Measurements from ENCODE around the gene MTRR.

Gene MTRR

GRCh38 chr5:7902666-7903625, 34.0 kb downstream of the MTRR start:
- Histone ChIP-seq H3K27me3 (replicated peaks; ENCODE audit: insufficient read depth, low read length) (no peaks in the 10 kb centered on the region), H3K4me2 (ENCODE audit: low read depth, low read length) (no peak overlapping the region), H3K36me3 (replicated peaks; ENCODE audit: insufficient read depth, low read length) (peaks cover 26% of the 10 kb centered on the region), H3K27ac (ENCODE audit: low read length) (no peak overlapping the region), H3K9me2 (replicated peaks; ENCODE audit: insufficient read depth, low read length) (no peaks in the 10 kb centered on the region), H3K4me3 (ENCODE audit: low read length) (no peak overlapping the region), H2AFZ (ENCODE audit: low read length) (no peak overlapping the region), H3K9ac (ENCODE audit: low read length) (no peak overlapping the region), H3F3A (ENCODE audit: insufficient read depth, low read length) (0 out of 2 replicates have a peak, but pooled peaks cover 5% of the 10 kb centered on the region), H3K4me1 (ENCODE audit: low read length) (no peaks in the 10 kb centered on the region), H4K20me1 (ENCODE audit: insufficient read depth, low read length) (no peaks in the 10 kb centered on the region), H3K79me2 (ENCODE audit: low read length) (peaks cover 5% of the 10 kb centered on the region; the same call in 1 of the 2 replicates), H3K9me3 (replicated peaks; ENCODE audit: insufficient read depth, low read length) (no peaks in the 10 kb centered on the region)
- DNase-seq, result no peak
- TF ChIP-seq EZH2phosphoT487 (IDR thresholded peaks at IDR 0.05; ENCODE audit: low read length), result no peak

- Histone ChIP-seq H3K4me3 (ENCODE audit: low read length) (no peak overlapping the region), H2AFZ (ENCODE audit: low read length) (no peak overlapping the region), H3K9me3 (replicated peaks; ENCODE audit: insufficient read depth, low read length) (no peaks in the 10 kb centered on the region), H3F3A (ENCODE audit: insufficient read depth, low read length) (no peaks in the 10 kb centered on the region), H3K79me2 (ENCODE audit: low read length) (no peaks in the 10 kb centered on the region), H3K9me2 (replicated peaks; ENCODE audit: insufficient read depth, low read length) (no peaks in the 10 kb centered on the region), H4K20me1 (ENCODE audit: insufficient read depth, low read length) (no peaks in the 10 kb centered on the region), H3K36me3 (replicated peaks; ENCODE audit: insufficient read depth, low read length) (peaks cover 13% of the 10 kb centered on the region), H3K4me1 (ENCODE audit: low read length) (no peaks in the 10 kb centered on the region), H3K27me3 (replicated peaks; ENCODE audit: insufficient read depth, low read length) (no peaks in the 10 kb centered on the region), H3K27ac (ENCODE audit: low read length) (no peak overlapping the region), H3K4me2 (ENCODE audit: low read depth, low read length) (no peak overlapping the region), H3K9ac (ENCODE audit: low read length) (no peak overlapping the region)
- TF ChIP-seq EZH2phosphoT487 (IDR thresholded peaks at IDR 0.05; ENCODE audit: low read length) (no peak), CTCF (IDR thresholded peaks at IDR 0.05; ENCODE audit: low read length) (no peak), EZH2 (optimal IDR thresholded peaks at IDR 0.05; ENCODE audit: low read depth, low read length) (no peak)
- DNase-seq, result no peak
Observed at GRCh38 chr5:7904170-7904569, 35.2 kb downstream of the MTRR start.

- TF ChIP-seq CTCF (IDR thresholded peaks at IDR 0.05; ENCODE audit: low read length), result no peak
- TF ChIP-seq EZH2phosphoT487 (IDR thresholded peaks at IDR 0.05; ENCODE audit: low read length), result no peak
- TF ChIP-seq EZH2 (optimal IDR thresholded peaks at IDR 0.05; ENCODE audit: low read depth, low read length), result no peak
- no peaks in the 10 kb centered on the region for H3K36me3 ChIP-seq (replicated peaks; ENCODE audit: insufficient read depth, low read length)
- no peak for DNase-seq
- H3K4me3 ChIP-seq (ENCODE audit: low read length), result no peak overlapping the region
- no peak overlapping the region for H2AFZ ChIP-seq (ENCODE audit: low read length)
- no peaks in the 10 kb centered on the region for H4K20me1 ChIP-seq (ENCODE audit: insufficient read depth, low read length)
- no peaks in the 10 kb centered on the region for H3F3A ChIP-seq (ENCODE audit: insufficient read depth, low read length)
- H3K4me2 ChIP-seq (ENCODE audit: low read depth, low read length), result no peak overlapping the region
- no peaks in the 10 kb centered on the region for H3K9me3 ChIP-seq (replicated peaks; ENCODE audit: insufficient read depth, low read length)
- no peaks in the 10 kb centered on the region for H3K4me1 ChIP-seq (ENCODE audit: low read length)
- H3K79me2 ChIP-seq (ENCODE audit: low read length), result no peaks in the 10 kb centered on the region
- no peak overlapping the region for H3K9ac ChIP-seq (ENCODE audit: low read length)
- H3K9me2 ChIP-seq (replicated peaks; ENCODE audit: insufficient read depth, low read length), result no peaks in the 10 kb centered on the region
- no peak overlapping the region for H3K27ac ChIP-seq (ENCODE audit: low read length)
- H3K27me3 ChIP-seq (replicated peaks; ENCODE audit: insufficient read depth, low read length), result no peaks in the 10 kb centered on the region
Observed at GRCh38 chr5:7907612-7908011, 38.7 kb downstream of the MTRR start.

GRCh38 chr5:7908317-7908716, 39.4 kb downstream of the MTRR start:
- H3K9me2 ChIP-seq (replicated peaks; ENCODE audit: insufficient read depth, low read length), result no peaks in the 10 kb centered on the region
- no peaks in the 10 kb centered on the region for H3K36me3 ChIP-seq (replicated peaks; ENCODE audit: insufficient read depth, low read length)
- H3F3A ChIP-seq (ENCODE audit: insufficient read depth, low read length), result no peaks in the 10 kb centered on the region
- H3K9ac ChIP-seq (ENCODE audit: low read length), result no peak overlapping the region
- no peaks in the 10 kb centered on the region for H3K27me3 ChIP-seq (replicated peaks; ENCODE audit: insufficient read depth, low read length)
- DNase-seq, result no peak
- no peaks in the 10 kb centered on the region for H3K79me2 ChIP-seq (ENCODE audit: low read length)
- H3K4me2 ChIP-seq (ENCODE audit: low read depth, low read length), result no peak overlapping the region
- no peaks in the 10 kb centered on the region for H4K20me1 ChIP-seq (ENCODE audit: insufficient read depth, low read length)
- no peaks in the 10 kb centered on the region for H3K4me1 ChIP-seq (ENCODE audit: low read length)
- no peak overlapping the region for H3K27ac ChIP-seq (ENCODE audit: low read length)
- TF ChIP-seq EZH2phosphoT487 (IDR thresholded peaks at IDR 0.05; ENCODE audit: low read length) (no peak), CTCF (IDR thresholded peaks at IDR 0.05; ENCODE audit: low read length) (no peak), EZH2 (optimal IDR thresholded peaks at IDR 0.05; ENCODE audit: low read depth, low read length) (no peak)
- H3K4me3 ChIP-seq (ENCODE audit: low read length), result no peak overlapping the region
- no peak overlapping the region for H2AFZ ChIP-seq (ENCODE audit: low read length)
- H3K9me3 ChIP-seq (replicated peaks; ENCODE audit: insufficient read depth, low read length), result no peaks in the 10 kb centered on the region

Measured in MM.1S (cell line).